Gastrocnemius medialis (tissue), 4 donors: ENCODE data around the gene DPYSL5. TPM values are rescaled to one million over a fixed set of nuclear protein-coding genes. Genes with fewer than 3 reads are reported as not detected.

Source experiments
- ATAC-seq, 2 donors: fragments of 150-250 bp; one replicate each; pipeline ENCODE4 v1.9.1; 2016
- DNase-seq, 2 donors: peaks; one replicate each; pipeline ENCODE4 v3.0.0-alpha.2; 2019
- H3K27ac ChIP-seq, 4 donors: fragments of 200-600 bp; sonication (generic); 1 replicate in 1 of 4; 2 replicates in 3 of 4; pipeline ENCODE4 v1.5.1; 2016 to 2018; ENCODE audit warnings: mild to moderate bottlenecking in 2 of 4, moderate library complexity in 1 of 4
- H3K27me3 ChIP-seq, 3 donors: fragments of 200-600 bp; sonication (generic) in 2 of 3; 1 replicate in 1 of 3; 2 replicates in 2 of 3; pipeline versions ENCODE4 v1.5.1 to v1.6.0; 2016 to 2019; ENCODE audit warnings: mild to moderate bottlenecking in 1 of 3, moderate library complexity in 1 of 3
- H3K36me3 ChIP-seq, 2 donors: fragments of 200-600 bp; sonication (generic) in 1 of 2; one replicate each; pipeline ENCODE4 v1.5.1; 2017 to 2018
- H3K4me1 ChIP-seq, 2 donors: fragments of 200-600 bp; sonication (generic) in 1 of 2; one replicate each; pipeline ENCODE4 v1.5.1; 2016 to 2017; ENCODE audit warnings: mild to moderate bottlenecking in 2 of 2
- H3K4me3 ChIP-seq, 4 donors: fragments of 200-600 bp; sonication (generic) in 3 of 4; 1 replicate in 1 of 4; 2 replicates in 3 of 4; pipeline ENCODE4 v1.5.1; 2016 to 2019; ENCODE audit warnings: mild to moderate bottlenecking in 2 of 4
- H3K9me3 ChIP-seq, 3 donors: fragments of 200-600 bp; sonication (generic) in 2 of 3; 1 replicate in 1 of 3; 2 replicates in 2 of 3; pipeline ENCODE4 v1.5.1; 2016 to 2019
- CTCF ChIP-seq, 5 experiments: fragments of 450-650 bp in 3 of 5; fragments of 200-600 bp in 2 of 5; sonication (generic) in 2 of 5; IDR thresholded peaks in 4 of 5; conservative IDR thresholded peaks in 1 of 5; 1 replicate in 4 of 5; 2 replicates in 1 of 5; pipeline ENCODE4 v1.5.1; 2016 to 2019; ENCODE audit warnings: antibody characterized with exemption in 5 of 5, mild to moderate bottlenecking in 3 of 5, moderate library complexity in 3 of 5
- POLR2A ChIP-seq, 2 donors: fragments of 450-650 bp; IDR thresholded peaks; one replicate each; pipeline ENCODE4 v1.6.1; 2017; ENCODE audit warnings: antibody characterized with exemption in 2 of 2, mild to moderate bottlenecking in 2 of 2, moderate library complexity in 2 of 2
- in situ Hi-C, 4 donors: fragments of 200-750 bp; cut with MboI; loops; one replicate each; pipeline versions ENCODE4 v1.15.0 to v1.8.0; 2017; ENCODE audit warnings: low sequenced_read_pairs in 4 of 4
- intact Hi-C: fragments of 100-400 bp; cut with DNase I; formaldehyde crosslinking; loops from one replicate; pipeline ENCODE4 v1.15.1; 2023; ENCODE audit warnings: low total_unique reads
- total RNA-seq, 4 donors: library from RNA; depleted of rRNA; stranded (reverse); fragments of >200 nt; gene quantifications; one replicate each; pipeline versions ENCODE4 v1.1.0 to v1.2.3, GENCODE V29; 2016

Gene DPYSL5
- total RNA-seq, 4 donors from 2014 or later, result not detected

GRCh38 chr2:26968001-26968400 lies 120.1 kb downstream of the DPYSL5 start:
- peaks cover 16 to 24% of the 10 kb centered on the region in 2 donors for H3K4me1 ChIP-seq
- DNase-seq (no peak), ATAC-seq (no peak)
- TF ChIP-seq CTCF (IDR thresholded peaks at IDR 0.05 in 4 of 5, conservative IDR thresholded peaks at IDR 0.05 in 1 of 5), result no peak
- no peak for TF ChIP-seq POLR2A (IDR thresholded peaks at IDR 0.05)
- intact Hi-C loops, result no loop called here
- H3K36me3 ChIP-seq, result no peaks in the 10 kb centered on the region
- no peaks in the 10 kb centered on the region for H3K27me3 ChIP-seq
- in situ Hi-C loops, result loop anchor here (5.0 to 25.0 kb wide), 6 partner anchors 49 to 319 kb away; partner anchors contain the start of genes TRIM54 (in 3 of the 4), DNAJC5G (in 2 of the 4), KHK (in 2 of the 4) and ATRAID (in 1 of the 4)
- H3K9me3 ChIP-seq, result no peaks in the 10 kb centered on the region
- H3K4me3 ChIP-seq, result no peak overlapping the region
- H3K27ac ChIP-seq, result no peak overlapping the region

DNA sequence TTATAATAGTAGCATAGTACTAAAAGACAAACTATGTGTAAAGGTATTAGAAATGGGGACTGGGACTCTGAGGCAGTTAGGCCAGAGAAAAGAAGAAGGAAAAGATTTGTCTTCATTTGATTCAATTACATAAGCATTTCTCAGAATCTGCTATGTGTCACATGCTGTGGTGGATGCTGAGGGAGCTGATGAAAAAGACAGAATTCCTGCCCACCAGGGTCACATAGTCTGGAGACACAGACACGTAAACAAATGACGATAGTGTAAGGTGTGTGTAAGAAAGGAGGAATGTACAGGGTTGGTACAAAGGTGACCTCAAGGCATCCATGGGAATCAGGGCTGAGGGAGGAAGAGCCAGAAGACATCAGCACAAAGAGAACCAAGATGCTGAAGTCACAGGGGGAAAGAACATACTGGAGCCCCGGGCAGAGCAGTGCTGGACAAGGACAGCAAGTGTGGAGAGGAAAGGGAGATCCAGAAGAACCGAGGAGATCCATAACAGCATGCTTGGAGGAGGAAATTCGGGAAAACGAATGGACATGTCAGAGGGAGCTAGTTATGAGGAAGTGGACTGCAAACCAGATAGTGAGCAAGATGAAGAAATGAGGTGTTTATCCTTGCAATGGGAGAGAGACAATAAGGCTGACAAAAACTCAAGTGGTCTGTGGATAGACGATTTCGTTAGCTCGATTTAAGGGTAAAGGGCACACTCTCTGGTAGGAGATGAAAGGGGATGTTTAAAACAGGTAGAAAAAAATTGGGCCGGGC lies 121.3 kb downstream of the DPYSL5 start:
- ATAC-seq (no peak), DNase-seq (no peak)
- H3K27me3 ChIP-seq, result no peaks in the 10 kb centered on the region
- no peaks in the 10 kb centered on the region for H3K9me3 ChIP-seq
- intact Hi-C loops (no loop called here), in situ Hi-C loops (loop anchor here (5.0 to 25.0 kb wide), 6 partner anchors 48 to 318 kb away; partner anchors contain the start of genes TRIM54 (in 3 of the 4), DNAJC5G (in 2 of the 4), KHK (in 2 of the 4) and ATRAID (in 1 of the 4))
- no peak overlapping the region for H3K27ac ChIP-seq
- H3K4me3 ChIP-seq, result no peak overlapping the region
- H3K4me1 ChIP-seq, result peaks cover 26 to 30% of the 10 kb centered on the region in 2 donors
- H3K36me3 ChIP-seq, result no peaks in the 10 kb centered on the region
- TF ChIP-seq CTCF (IDR thresholded peaks at IDR 0.05 in 4 of 5, conservative IDR thresholded peaks at IDR 0.05 in 1 of 5), result no peak

- H3K27ac ChIP-seq, result peak within 1 kb of the TSS; percentile 94 to 97 (median 96)
- ATAC-seq (peak; percentile 73 to 75), DNase-seq (peak; percentile 60 to 78)
- in situ Hi-C loops, result loop anchor here in 3 of 4 donors (5.0 to 25.0 kb wide), 4 partner anchors 117 to 317 kb away; partner anchors contain the start of genes DNAJC5G (in 2 of the 3), TRIM54 (in 2 of the 3), ATRAID (in 1 of the 3) and CAD (in 1 of the 3)
- H3K9me3 ChIP-seq, result no peaks in the 10 kb centered on the region
- peaks cover 37 to 41% of the 10 kb centered on the region in 2 donors for H3K4me1 ChIP-seq
- no peaks in the 10 kb centered on the region for H3K36me3 ChIP-seq
- TF ChIP-seq POLR2A (IDR thresholded peaks at IDR 0.05) (peak; percentile 92), CTCF (IDR thresholded peaks at IDR 0.05 in 4 of 5, conservative IDR thresholded peaks at IDR 0.05 in 1 of 5) (no peak)
- H3K27me3 ChIP-seq, result no peaks in the 10 kb centered on the region
- intact Hi-C loops, result loop anchor here (2.0 to 10.0 kb wide), 3 partner anchors 44 to 626 kb away; partner anchors contain the start of genes ADGRF3, SELENOI and TRIM54
- H3K4me3 ChIP-seq, result peak within 1 kb of the TSS; percentile 67 to 87 (median 79)
Measured at GRCh38 chr2:26970244-26970927, 122.5 kb downstream of the DPYSL5 start, which contains the start of gene MAPRE3. Gene MAPRE3, plus strand, starts transcription at chr2:26970637. Its CDS starts 51,582 bp downstream, at chr2:27022219.

GRCh38 chr2:26970928-26971627 lies 123.1 kb downstream of the DPYSL5 start:
- in situ Hi-C loops, result loop anchor here in 3 of 4 donors (5.0 to 25.0 kb wide), 4 partner anchors 116 to 316 kb away; partner anchors contain the start of genes DNAJC5G (in 2 of the 3), TRIM54 (in 2 of the 3), ATRAID (in 1 of the 3) and CAD (in 1 of the 3)

More at GRCh38 chr2:26970928-26971627, 123.1 kb downstream of the DPYSL5 start:
- DNase-seq, result peak in 1 of 2 donors; percentile 30
- no peaks in the 10 kb centered on the region for H3K9me3 ChIP-seq
- peak overlapping the region; percentile 94 to 97 (median 96) for H3K27ac ChIP-seq
- TF ChIP-seq POLR2A (IDR thresholded peaks at IDR 0.05) (no peak), CTCF (IDR thresholded peaks at IDR 0.05 in 4 of 5, conservative IDR thresholded peaks at IDR 0.05 in 1 of 5) (no peak)
- no peaks in the 10 kb centered on the region for H3K36me3 ChIP-seq
- H3K4me3 ChIP-seq, result peak overlapping the region; percentile 67 to 87 (median 79)
- H3K27me3 ChIP-seq, result no peaks in the 10 kb centered on the region
- peak; percentile 21 to 29 for ATAC-seq
- intact Hi-C loops, result loop anchor here (2.0 to 10.0 kb wide), 3 partner anchors 44 to 626 kb away; partner anchors contain the start of genes ADGRF3, SELENOI and TRIM54
- peaks cover 44 to 48% of the 10 kb centered on the region in 2 donors for H3K4me1 ChIP-seq
